GM19351 (cell line): ENCODE measurements around the gene SGMS1.
"Not testable (repeated sequence)": the region's sequence is repeated elsewhere in the genome, so short reads cannot be mapped to it uniquely, and the experiment has no call there.

Source experiments
- ATAC-seq: cut with Tn5 transposase; IDR thresholded peaks from one replicate; pipeline ENCODE4 v1.9.1; 2021; ENCODE audit warnings: mild to moderate bottlenecking, moderate library complexity; ENCODE audit not compliant: unreplicated experiment

SGMS1 gene

DNA sequence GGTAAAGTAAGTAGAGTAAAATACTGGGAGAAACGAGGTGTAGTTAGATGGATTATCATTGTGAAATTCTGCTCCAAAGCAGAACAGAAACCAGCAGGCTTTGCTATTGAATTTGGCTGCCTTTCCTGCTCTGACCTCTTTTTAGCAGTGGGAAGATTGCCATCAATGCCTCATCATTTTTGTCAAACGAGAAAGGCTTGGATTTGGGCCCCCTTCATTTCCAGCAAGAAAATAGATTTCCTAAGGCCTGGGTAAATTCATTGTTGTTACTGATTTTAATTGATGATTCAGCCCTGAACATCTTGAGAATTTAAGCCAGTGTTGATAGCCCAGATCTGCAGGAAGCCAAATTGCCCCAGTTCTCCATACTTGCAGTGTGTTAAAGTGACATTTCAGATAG, 337.2 kb downstream of the SGMS1 start:
- no peak for ATAC-seq

GRCh38 chr10:50281967-50282522, 341.7 kb downstream of the SGMS1 start:
- no peak for ATAC-seq

- ATAC-seq: no peak
Measured at GRCh38 chr10:50281210-50281966, 342.4 kb downstream of the SGMS1 start.

DNA sequence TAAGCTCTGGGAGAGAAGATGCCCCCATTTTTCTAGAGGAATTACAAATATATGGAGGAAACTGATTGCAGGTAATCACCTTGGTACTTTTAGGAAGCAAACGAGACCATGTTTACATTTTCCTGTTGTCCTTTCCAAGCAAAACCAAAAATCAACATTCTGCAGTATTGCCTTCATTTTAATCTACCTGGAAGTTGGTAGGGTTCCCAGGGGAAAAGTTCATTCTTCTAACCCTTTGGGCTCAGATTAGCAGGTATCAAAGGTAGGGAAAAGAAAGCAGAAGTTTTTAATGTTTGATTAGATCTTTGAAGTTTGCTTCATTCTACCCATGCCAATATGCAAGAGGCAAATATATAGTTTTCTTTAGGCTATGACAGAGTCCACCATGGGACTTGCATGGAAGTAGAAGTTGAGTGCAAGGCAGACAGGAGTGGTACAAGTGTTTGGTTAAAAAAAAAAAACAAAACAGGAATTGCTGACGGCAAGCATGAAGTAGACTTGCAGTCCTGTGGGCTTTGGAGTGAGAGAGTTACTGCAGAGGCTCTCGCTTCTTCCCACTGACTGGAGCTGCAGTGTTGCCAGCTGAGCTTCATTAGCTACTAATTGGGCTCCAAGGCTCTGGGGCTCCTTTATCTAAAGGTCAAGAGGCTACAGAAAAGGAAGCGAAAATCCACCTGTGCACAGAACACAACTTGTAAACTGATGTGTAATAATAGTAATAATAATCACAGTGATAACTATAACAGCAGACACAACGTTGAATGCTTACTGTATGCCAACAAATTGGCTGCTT, 343.5 kb downstream of the SGMS1 start:
- ATAC-seq: no peak

DNA sequence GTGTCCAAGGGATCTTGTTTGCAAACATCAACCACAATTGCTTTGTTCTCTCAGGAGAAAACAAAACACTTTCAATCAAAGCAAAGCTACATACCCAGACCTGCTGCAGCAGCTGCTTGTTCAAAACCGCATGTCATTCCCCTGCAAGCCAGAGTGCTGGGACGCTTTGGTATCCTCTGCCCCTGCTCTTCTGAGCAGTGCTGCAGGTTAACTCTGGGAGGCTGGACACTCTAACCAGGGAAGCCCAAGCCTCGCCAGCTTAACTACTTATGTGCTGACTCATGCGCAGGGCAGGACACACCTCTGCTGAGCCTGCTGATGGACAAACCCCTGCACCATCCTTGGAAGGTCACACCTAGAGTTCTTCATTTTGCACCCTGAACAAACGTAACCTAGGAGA, 344.3 kb downstream of the SGMS1 start:
- ATAC-seq: no peak

DNA sequence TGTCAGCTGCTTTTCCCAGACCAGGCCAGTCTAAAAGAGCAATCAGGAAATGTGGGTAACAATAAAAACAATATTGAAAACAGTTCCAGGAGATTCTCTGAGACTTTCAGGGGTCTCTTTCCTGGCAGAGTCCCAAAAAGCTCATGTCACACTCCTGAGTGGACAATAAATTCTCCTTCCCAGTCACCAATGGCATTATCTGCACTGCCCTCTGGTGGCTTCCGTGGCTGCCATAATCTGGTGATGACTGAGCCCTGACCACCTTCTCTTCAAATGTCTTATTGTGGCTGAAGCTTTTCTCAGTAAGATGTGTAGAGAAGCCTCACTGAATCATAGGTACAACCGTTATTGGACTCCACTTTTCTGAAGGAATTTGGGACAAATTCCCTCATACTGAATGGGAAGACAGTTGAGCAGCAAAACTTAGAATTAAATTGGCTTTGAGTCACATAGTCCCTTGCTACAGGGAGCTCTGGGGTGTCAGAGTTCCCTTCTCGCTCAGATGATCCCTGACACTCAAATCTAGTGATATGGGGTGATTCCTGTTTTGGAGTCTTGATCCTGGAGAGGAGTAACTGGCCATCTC, 348.0 kb downstream of the SGMS1 start:
- ATAC-seq: peak; percentile 84

- ATAC-seq: no peak
Measured at GRCh38 chr10:50272531-50272930, 351.2 kb downstream of the SGMS1 start.

GRCh38 chr10:50271564-50272250, 352.0 kb downstream of the SGMS1 start:
- no peak for ATAC-seq

- not testable (repeated sequence) for ATAC-seq
Measured at GRCh38 chr10:50267877-50268276, 355.9 kb downstream of the SGMS1 start.

DNA sequence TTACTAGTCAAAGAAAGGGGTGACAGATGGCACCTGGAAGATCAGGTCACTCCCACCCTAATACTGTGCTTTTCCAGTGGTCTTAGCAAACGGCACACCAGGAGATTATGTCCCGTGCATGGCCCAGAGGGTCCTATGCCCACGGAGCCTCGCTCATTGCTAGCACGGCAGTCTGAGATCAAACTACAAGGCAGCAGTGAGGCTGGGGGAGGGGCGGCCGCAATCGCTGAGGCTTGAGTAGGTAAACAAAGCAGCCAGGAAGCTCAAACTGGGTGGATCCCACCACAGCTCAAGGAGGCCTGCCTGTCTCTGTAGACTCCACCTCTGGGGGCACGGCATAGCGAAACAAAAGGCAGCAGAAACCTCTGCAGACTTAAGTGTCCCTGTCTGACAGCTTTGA, 361.1 kb downstream of the SGMS1 start:
- ATAC-seq: not testable (repeated sequence)

DNA sequence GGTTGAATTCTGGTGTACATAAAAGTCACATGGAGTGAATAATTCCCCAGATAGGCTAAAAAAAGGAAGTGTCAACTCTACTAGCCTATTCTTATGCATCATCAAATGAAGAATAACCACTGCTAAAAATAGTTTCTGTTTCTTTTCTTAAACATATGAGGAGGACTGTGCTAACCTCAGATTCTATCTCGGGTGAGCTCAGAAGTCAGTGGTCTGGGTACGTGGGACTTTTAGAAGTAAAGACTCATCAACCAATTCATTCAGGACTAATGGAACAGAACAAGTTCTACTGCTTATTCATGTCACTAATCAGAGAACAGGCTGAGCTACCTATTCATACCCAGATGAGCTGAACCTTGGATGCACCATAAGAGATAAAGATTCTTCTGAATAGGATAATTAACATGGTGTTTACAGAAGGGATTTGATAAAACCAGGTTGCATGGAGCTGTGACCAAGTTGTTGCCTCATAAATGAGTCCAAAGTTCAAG, 362.9 kb downstream of the SGMS1 start:
- peak; percentile 98 for ATAC-seq
